GM21576 (cell line): ENCODE measurements around the gene TRMT1L.
"Not testable (repeated sequence)": the region's sequence is repeated elsewhere in the genome, so short reads cannot be mapped to it uniquely, and the experiment has no call there.

Experiments
- ATAC-seq: cut with Tn5 transposase; IDR thresholded peaks from one replicate; pipeline ENCODE4 v1.9.1; 2021; ENCODE audit warnings: mild to moderate bottlenecking, moderate library complexity; ENCODE audit not compliant: unreplicated experiment

TRMT1L gene, protein sequence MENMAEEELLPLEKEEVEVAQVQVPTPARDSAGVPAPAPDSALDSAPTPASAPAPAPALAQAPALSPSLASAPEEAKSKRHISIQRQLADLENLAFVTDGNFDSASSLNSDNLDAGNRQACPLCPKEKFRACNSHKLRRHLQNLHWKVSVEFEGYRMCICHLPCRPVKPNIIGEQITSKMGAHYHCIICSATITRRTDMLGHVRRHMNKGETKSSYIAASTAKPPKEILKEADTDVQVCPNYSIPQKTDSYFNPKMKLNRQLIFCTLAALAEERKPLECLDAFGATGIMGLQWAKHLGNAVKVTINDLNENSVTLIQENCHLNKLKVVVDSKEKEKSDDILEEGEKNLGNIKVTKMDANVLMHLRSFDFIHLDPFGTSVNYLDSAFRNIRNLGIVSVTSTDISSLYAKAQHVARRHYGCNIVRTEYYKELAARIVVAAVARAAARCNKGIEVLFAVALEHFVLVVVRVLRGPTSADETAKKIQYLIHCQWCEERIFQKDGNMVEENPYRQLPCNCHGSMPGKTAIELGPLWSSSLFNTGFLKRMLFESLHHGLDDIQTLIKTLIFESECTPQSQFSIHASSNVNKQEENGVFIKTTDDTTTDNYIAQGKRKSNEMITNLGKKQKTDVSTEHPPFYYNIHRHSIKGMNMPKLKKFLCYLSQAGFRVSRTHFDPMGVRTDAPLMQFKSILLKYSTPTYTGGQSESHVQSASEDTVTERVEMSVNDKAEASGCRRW

DNA sequence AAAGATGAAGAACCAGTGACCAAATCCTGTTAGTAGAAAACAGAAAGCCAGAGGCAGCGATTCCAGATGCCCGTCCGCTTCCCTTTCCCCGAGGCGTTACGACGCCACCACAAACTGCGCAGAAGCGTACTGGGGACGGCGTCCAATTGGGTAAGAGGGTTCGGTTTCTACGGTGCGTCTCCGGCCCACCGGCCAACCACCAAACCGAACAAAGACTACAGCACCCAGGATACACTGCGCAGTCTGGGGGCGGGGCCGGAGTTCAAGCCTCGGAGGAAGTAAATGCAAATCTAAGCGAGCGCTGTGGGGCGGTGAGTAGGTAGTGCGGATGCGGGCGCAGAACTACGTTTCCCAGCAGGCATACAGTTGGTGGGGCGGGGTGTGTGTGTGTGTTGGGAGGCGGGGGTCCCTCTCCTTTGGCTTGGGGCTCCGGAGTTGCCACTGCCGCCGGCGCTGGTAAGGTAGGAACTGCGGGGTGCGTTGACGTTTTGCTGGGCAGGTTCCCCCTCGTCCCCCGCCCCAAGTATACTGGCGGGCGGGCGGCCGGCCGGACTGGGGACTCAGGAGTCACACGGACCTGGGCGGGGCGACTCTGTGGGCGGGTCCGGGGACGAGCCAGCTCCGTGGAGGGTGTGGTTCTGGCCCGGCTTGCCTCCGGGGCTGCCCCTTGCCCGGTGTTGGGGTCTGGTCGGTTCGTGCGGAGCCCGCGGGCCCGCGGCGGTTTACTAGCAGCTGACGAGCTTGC, at the start of gene TRMT1L, which contains the start of gene SWT1:
Gene TRMT1L (minus strand): TSS at position 100 of the 745 bp plus-strand sequence. CDS start 241 bp downstream, outside the sequence.
Gene SWT1 (plus strand): TSS at position 314 of the 745 bp plus-strand sequence. CDS start 3,675 bp downstream, outside the sequence.
- ATAC-seq = peak; percentile 93

- no peak for ATAC-seq
These were observed 44.1 kb upstream of the TRMT1L start for GRCh38 chr1:185200889-185201288.

GRCh38 chr1:185198712-185199111, 42.0 kb upstream of the TRMT1L start:
- not testable (repeated sequence) for ATAC-seq

- ATAC-seq = no peak
These were observed 37.0 kb upstream of the TRMT1L start for GRCh38 chr1:185193756-185194155.

DNA sequence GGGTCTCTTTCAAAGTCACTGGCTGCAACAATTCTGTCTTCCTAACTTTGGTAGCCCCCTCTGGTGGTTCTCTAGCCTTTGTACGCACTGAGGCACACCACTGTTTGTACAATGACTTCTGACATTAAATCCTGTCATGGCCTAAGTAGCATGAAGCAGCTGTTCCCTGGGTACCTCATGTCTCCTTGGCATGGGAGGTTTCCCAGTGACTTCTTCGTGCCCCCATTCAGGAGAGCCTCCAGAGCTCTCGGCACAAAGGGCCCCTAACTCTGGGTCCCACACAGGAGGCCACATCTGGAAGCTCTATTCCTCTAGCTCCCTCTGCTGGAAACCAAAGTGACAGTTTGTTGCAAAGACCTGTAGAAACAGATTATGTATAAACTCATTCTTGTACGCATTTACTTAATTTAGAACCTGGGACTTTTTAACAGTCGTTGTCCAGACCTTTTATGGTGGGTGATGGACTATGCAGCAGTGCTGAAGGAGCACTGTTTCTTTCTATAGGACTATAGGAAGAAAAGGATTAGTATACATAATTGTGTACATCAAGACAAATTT, 13.6 kb upstream of the TRMT1L start:
- peak; percentile 91 for ATAC-seq

DNA sequence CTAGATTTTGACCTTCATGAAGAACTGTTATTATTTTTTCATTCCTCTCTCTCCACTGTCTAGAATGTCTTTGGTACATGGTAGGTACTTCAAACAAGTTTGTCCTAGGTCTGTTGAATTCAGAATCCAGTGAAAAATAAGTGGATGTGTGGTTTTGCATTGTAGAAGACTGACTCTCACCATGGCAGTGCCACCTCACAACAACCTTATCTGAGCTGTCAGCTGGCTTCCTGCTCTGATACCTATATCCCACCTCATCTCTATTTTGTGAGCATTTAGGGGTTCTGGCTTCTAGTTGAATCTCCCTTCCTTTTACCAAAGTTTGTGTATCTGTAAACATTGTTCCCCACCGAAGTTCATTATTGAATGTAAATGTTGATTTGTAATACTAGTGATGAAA, 9.4 kb upstream of the TRMT1L start:
- no peak for ATAC-seq

DNA sequence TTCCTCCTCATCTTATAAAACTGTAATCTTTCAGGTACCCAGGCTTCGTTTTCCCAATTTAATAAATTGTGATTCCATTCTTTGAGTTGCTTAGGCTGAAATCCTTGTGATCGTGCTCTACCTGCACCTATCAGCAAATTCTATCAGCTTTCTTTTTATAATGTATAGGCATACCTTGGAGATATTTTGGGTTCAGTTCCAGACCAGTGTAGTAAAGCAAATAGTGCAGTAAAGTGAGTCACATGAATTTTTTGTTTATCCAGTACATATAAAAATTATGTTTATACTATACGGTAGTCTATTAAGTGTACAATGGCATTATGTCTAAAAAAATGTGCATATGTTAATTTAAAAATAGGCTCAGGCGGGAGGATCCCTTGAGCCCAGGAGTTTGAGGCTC, 5.7 kb upstream of the TRMT1L start:
- ATAC-seq = no peak

DNA sequence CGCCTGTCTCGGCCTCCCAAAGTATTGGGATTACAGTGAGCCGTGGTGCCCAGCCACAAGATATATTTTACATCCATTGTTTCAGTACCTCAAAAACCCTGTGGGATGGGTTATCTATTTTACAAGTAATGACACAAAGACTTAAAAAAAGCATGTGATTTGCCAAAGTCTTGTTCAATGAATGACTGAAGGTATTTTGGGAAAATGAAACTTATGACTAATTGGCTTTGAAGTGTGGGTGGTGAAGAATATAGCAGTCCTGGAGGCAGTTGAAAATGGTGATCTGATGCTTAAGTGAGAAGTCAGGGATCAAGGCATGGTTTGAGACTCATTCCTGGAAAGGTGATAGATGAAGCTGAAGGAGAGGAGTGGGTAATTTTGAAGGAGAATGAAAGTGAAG, 3.2 kb upstream of the TRMT1L start:
- no peak for ATAC-seq

DNA sequence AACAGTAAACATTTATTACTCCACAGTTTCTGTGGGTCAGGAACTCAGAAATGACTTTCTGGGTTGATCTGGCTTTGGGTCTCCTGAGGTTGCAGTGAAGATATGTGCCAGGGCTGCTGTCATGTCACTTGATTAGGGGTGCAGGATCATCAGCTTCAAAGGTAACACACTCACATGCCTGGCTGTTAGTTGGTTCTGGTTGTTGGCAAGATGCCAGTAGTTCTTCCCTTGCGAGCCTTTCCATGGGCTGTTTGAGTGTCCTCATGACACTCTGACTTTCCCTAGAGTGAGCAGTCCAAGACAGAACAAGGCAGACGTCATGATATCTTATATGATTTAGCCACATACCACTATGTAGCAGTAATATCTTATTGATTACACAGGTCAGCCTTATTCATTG, 2.0 kb upstream of the TRMT1L start:
- no peak for ATAC-seq

DNA sequence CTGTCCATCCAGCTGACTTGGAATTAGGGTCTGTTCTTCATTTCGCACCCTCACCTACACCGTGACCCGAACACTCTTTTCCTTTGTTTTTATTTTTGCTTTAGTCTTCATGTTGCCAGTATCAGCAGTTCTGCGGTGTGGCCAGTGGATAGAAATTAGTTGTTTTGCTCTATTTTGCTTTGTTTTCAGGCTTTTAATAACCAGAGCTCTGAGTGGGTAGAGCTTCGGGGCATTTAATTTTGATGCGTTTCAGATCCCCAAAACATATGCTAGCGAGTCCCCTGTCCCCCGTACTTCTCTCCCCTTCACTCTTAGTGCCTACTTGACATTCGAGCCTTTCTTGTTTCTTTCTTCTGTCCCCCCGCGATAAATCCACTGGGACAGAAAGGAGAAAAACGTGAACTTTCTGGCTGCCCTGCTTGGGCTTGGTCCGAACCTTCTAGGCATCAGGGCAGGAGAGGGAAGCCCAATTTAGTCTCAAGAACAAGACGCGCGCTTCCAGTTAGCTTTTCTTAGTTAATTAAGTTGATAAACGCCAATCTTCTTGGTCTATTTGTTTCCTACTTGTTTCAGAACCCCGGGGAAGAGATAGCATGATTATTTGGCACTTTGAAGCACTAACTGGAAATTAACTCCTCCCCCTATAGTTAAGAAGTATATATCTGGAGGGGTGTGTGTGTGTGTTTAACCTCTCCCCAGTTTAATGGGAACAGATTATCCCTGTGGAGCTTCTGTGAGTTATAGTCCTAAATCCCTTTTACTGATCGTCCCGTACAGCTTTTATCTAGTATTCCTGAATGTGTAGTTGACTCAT, 1.1 kb upstream of the TRMT1L start:
- no peak for ATAC-seq

DNA sequence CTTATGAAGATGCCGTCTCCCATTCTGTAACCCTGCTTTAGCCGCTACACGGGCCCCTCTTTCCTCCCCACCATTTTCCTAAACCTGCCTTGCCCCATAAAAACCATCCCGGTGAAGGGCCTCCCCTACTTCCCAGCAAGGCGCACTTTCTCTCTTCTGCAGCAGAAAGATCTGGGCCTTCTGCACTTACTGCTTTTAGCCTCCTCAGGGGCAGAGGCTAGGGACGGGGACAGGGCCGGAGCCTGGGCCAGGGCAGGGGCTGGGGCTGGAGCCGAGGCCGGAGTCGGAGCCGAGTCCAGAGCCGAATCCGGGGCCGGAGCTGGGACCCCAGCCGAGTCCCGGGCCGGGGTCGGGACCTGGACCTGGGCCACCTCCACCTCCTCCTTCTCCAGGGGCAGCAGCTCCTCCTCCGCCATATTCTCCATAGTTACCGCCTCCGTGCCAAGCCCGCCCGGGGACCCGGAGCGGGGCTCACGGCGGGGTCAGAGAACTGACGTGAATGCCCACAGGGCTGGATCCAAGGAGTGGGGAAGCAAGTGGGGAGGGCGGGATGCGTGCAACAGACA, 382 bp downstream of the TRMT1L start:
- ATAC-seq = peak; percentile 19

- no peak for ATAC-seq
These were observed 1.0 kb downstream of the TRMT1L start for GRCh38 chr1:185155600-185156287.

GRCh38 chr1:185154912-185155513, 1.7 kb downstream of the TRMT1L start:
- ATAC-seq = no peak

GRCh38 chr1:185152187-185152767, 4.5 kb downstream of the TRMT1L start:
- ATAC-seq = no peak

DNA sequence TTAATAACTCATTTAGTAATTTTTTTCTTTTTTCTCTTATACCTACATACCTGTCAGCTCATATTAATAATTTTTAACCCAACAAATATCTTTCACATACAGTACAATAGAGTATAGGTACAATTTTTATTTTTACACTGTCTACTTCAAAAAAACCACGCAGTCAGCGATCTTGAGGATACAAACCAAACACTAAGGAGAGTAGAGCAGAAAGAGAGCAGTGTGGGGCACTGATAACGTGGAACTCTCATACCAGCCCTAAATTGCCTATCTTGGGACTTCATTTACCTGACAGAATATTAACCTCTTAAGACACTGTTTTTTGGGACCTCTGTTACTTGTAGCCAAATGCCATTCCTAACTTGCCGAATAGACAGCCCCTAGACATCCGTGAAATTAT, 5.5 kb downstream of the TRMT1L start:
- no peak for ATAC-seq

GRCh38 chr1:185144233-185144632, 12.5 kb downstream of the TRMT1L start:
- ATAC-seq = no peak

GRCh38 chr1:185139246-185139645, 17.5 kb downstream of the TRMT1L start:
- ATAC-seq = no peak

GRCh38 chr1:185137896-185138545, 18.7 kb downstream of the TRMT1L start:
- no peak for ATAC-seq
